PC-3 (cell line): Measurements from ENCODE around the gene KIF5A. TPM values are rescaled to one million over a fixed set of nuclear protein-coding genes. Genes with fewer than 3 reads are reported as not detected.

Experiments
- ATAC-seq: fragments of 200-7000 bp; cut with Tn5 transposase; 2 replicates; pipeline ENCODE4 v1.9.1; 2020; ENCODE audit warnings: mild to moderate bottlenecking, moderate library complexity
- BruUV-seq: library from RNA; stranded (reverse); fragments of 400-500 nt; replicated peaks from 2 replicates; lab custom pipeline; 2021; lab: Mats Ljungman, UMichigan
- CTCF ChIA-PET: fragments of 300-600 bp; sonication (Branson Sonifier 250); formaldehyde crosslinking; loops from one replicate; lab custom pipeline; 2022; ENCODE audit warnings: antibody characterized with exemption; lab: Charles Lee
- POLR2A ChIA-PET: fragments of 300-600 bp; sonication (Branson Sonifier 250); formaldehyde crosslinking; loops from one replicate; lab custom pipeline; 2022; ENCODE audit warnings: antibody characterized with exemption; ENCODE audit not compliant: unreplicated experiment; lab: Charles Lee
- DNase-seq: peaks from one replicate; pipeline ENCODE4 v3.0.0-alpha.2; 2015
- H2AFZ ChIP-seq: fragments of 300-600 bp; sonication (generic); 2 replicates; pipeline ENCODE4 v1.6.0; 2016; ENCODE audit warnings: antibody characterized with exemption, low read length
- H3F3A ChIP-seq: fragments of 300-600 bp; sonication (generic); one replicate; pipeline ENCODE4 v1.6.0; 2017; ENCODE audit warnings: antibody characterized with exemption, low read length, control low read depth, mild to moderate bottlenecking; ENCODE audit not compliant: unreplicated experiment
- H3K27ac ChIP-seq: fragments of 300-600 bp; sonication (generic); 2 replicates; pipeline ENCODE4 v1.5.1; 2016; ENCODE audit warnings: mild to moderate bottlenecking, low read length
- H3K27me3 ChIP-seq: fragments of 300-600 bp; sonication (generic); 2 replicates; pipeline ENCODE4 v1.6.1; 2016; ENCODE audit warnings: low read length, mixed read lengths
- H3K36me3 ChIP-seq: fragments of 300-600 bp; sonication (generic); 2 replicates; pipeline ENCODE4 v1.6.1; 2016; ENCODE audit warnings: low read depth, mixed run types, low read length, mixed read lengths
- H3K4me1 ChIP-seq: fragments of 300-600 bp; sonication (generic); 2 replicates; pipeline ENCODE4 v1.5.1; 2016; ENCODE audit warnings: low read length; ENCODE audit not compliant: insufficient read depth
- H3K4me2 ChIP-seq: fragments of 300-600 bp; sonication (generic); 2 replicates; pipeline ENCODE4 v1.6.0; 2016; ENCODE audit warnings: low read length
- H3K4me3 ChIP-seq: fragments of 300-600 bp; sonication (generic); 2 replicates; pipeline ENCODE4 v1.5.1; 2016; ENCODE audit warnings: mild to moderate bottlenecking, low read length, mixed read lengths
- H3K79me2 ChIP-seq: fragments of 300-600 bp; sonication (generic); 2 replicates; pipeline ENCODE4 v1.6.1; 2017; ENCODE audit warnings: low read length, mixed read lengths
- H3K9ac ChIP-seq: fragments of 300-600 bp; sonication (generic); 2 replicates; pipeline ENCODE4 v1.6.0; 2016; ENCODE audit warnings: mild to moderate bottlenecking, low read length
- H3K9me2 ChIP-seq: fragments of 300-600 bp; sonication (generic); replicated peaks from 2 replicates; pipeline ENCODE4 v1.6.1; 2016; ENCODE audit warnings: mixed run types, low read length, mixed read lengths
- H3K9me3 ChIP-seq: fragments of 300-600 bp; sonication (generic); 2 replicates; pipeline ENCODE4 v1.6.1; 2016; ENCODE audit warnings: low read length, mixed read lengths
- H4K20me1 ChIP-seq: fragments of 300-600 bp; sonication (generic); 2 replicates; pipeline ENCODE4 v1.6.1; 2016; ENCODE audit warnings: low read length, mixed read lengths
- EZH2 ChIP-seq: fragments of 300-600 bp; sonication (generic); IDR thresholded peaks from one replicate; pipeline ENCODE4 v1.6.1; 2017; ENCODE audit warnings: antibody characterized with exemption, mild to moderate bottlenecking, low read length; ENCODE audit not compliant: unreplicated experiment
- EZH2phosphoT487 ChIP-seq: fragments of 300-600 bp; sonication (generic); IDR thresholded peaks from 2 replicates; pipeline ENCODE4 v1.6.1; 2018; ENCODE audit warnings: mild to moderate bottlenecking, antibody characterized with exemption, low read length, borderline replicate concordance
- intact Hi-C: fragments of 100-400 bp; cut with micrococcal nuclease; formaldehyde crosslinking; loops from 2 replicates; pipeline ENCODE4 v1.9.0; 2023
- total RNA-seq: library from RNA; depleted of rRNA; stranded (reverse); fragments of >200 nt; gene quantifications from 2 replicates; pipeline ENCODE4 v1.2.3, GENCODE V29; 2014
- TF ChIP-seq, protein P1 (sequence below): fragments of 300-600 bp; sonication (generic); conservative IDR thresholded peaks from 2 replicates; pipeline ENCODE4 v1.5.1; 2017; ENCODE audit warnings: antibody characterized with exemption, low read depth, mild to moderate bottlenecking, low read length

The KIF5A gene
- total RNA-seq, 1 experiment from 2014 or later = not detected

DNA sequence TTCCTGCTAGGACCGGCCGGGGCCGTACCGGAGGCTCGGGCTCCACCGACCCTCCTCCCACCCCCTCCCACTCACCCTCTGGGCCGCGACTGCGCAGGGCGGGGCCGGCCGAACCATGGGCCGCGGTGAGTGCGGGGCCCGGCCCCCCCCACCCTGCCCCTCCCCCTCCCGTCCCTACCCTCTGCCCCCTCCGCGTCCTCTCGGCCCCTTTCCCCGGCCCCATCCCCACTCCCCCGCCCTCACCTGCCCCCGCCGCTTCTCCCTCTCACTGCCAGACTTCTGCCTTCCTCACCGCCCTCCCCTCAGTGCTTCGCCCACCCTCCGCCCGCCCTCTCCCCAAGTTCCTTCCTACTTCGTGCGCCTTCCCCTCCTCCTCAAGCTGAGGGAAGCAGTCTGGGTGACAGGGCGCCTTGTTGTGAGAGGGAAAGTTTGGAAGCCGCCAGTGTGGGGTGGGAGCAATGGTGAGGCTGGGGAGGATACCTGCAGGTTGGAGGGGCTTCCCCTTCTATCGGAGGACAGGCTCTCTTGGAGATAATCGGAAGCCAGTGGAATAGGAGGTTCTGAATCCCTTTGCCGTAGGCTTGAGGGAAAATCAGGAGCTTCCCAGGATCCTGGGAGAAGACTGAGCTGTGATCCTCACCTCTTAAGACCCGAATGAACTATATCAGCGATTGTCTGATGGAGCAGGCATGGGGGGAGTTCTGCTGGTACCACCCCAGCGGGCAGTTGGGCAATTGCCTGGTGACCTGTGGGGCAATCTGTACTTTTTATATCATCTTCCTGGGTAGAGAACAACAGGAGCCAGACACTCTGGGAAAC is 26.7 kb upstream of the KIF5A start:
- Histone ChIP-seq H3K9ac (peak overlapping the region; percentile 75), H3K9me2 (no peaks in the 10 kb centered on the region), H2AFZ (no peak overlapping the region), H3K27me3 (no peaks in the 10 kb centered on the region), H3K4me3 (peak overlapping the region; percentile 71), H3K36me3 (peaks cover 26% of the 10 kb centered on the region), H3F3A (no peaks in the 10 kb centered on the region), H3K4me1 (peaks cover 39% of the 10 kb centered on the region), H3K79me2 (peaks cover 47% of the 10 kb centered on the region), H4K20me1 (peaks cover 21% of the 10 kb centered on the region), H3K27ac (peak overlapping the region; percentile 77), H3K4me2 (peak overlapping the region; percentile 87), H3K9me3 (no peaks in the 10 kb centered on the region)
- intact Hi-C loops = no loop called here
- POLR2A ChIA-PET = no interaction called here
- ATAC-seq (peak; percentile 1), DNase-seq (peak; percentile 46)
- TF ChIP-seq EZH2 = no peak
- TF ChIP-seq EZH2phosphoT487 = no peak
- TF ChIP-seq, protein P1, sequence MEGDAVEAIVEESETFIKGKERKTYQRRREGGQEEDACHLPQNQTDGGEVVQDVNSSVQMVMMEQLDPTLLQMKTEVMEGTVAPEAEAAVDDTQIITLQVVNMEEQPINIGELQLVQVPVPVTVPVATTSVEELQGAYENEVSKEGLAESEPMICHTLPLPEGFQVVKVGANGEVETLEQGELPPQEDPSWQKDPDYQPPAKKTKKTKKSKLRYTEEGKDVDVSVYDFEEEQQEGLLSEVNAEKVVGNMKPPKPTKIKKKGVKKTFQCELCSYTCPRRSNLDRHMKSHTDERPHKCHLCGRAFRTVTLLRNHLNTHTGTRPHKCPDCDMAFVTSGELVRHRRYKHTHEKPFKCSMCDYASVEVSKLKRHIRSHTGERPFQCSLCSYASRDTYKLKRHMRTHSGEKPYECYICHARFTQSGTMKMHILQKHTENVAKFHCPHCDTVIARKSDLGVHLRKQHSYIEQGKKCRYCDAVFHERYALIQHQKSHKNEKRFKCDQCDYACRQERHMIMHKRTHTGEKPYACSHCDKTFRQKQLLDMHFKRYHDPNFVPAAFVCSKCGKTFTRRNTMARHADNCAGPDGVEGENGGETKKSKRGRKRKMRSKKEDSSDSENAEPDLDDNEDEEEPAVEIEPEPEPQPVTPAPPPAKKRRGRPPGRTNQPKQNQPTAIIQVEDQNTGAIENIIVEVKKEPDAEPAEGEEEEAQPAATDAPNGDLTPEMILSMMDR = no peak
- BruUV-seq = TSS peak; percentile 30
- CTCF ChIA-PET = interaction anchor here (0.6 kb wide), 1 partner anchor 214 kb away, joined by 12 read pairs; no protein-coding TSS in a partner anchor

DNA sequence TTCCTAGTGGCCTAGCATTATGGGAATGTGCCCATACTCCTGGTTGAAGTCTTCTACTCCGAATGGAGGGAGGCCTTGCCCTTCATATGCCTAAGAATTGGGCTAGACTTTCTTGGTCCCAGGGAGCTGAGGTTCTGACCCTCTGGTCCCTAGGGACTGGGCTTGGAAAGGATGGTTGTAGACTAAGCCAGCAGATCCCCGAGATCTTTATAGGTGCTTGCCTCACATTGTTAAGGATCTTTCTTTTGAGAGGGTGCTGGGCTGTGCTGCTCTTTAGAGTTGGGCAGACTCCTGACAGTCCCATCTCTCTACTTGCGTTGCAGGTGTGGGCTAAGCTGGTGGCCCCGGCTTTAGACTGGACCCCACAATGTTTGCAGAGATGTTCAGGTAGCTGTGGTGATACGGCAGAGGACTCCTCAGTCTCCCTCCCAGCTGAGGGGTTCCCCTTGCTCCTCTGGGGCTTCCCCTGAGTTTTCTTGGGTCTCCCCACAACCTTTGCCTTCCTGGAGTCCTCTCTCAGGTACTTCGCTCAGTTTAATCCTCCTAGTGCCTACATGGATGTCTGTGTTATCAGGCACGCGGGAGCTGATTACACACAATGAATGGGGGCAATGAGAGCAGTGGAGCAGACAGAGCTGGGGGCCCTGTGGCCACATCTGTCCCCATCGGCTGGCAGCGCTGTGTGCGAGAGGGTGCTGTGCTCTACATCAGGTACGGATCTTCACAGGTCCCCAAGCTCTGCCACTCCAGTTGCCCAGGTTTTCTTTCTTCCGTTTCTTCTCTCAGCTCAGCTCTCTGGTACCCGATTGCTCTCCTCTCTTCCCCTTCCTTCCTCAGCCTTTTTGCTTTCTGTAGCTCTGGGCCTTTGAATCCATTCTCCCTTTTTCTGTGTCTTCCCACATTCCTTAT is 25.9 kb upstream of the KIF5A start:
- peak overlapping the region; percentile 87 for H3K4me2 ChIP-seq
- peaks cover 26% of the 10 kb centered on the region for H3K36me3 ChIP-seq
- H4K20me1 ChIP-seq = peaks cover 12% of the 10 kb centered on the region
- CTCF ChIA-PET = interaction anchor here (0.6 to 1.0 kb wide), 2 partner anchors 203 to 213 kb away, joined by 3 to 12 read pairs; no protein-coding TSS in a partner anchor
- no peak overlapping the region for H2AFZ ChIP-seq
- intact Hi-C loops = no loop called here
- DNase-seq (no peak), ATAC-seq (no peak)
- H3K9me2 ChIP-seq = no peaks in the 10 kb centered on the region
- H3K27ac ChIP-seq = peak overlapping the region; percentile 4; the same call in 1 of the 2 replicates
- POLR2A ChIA-PET = no interaction called here
- peaks cover 37% of the 10 kb centered on the region for H3K4me1 ChIP-seq
- peak overlapping the region; percentile 71 for H3K4me3 ChIP-seq
- no peaks in the 10 kb centered on the region for H3K27me3 ChIP-seq
- H3K9ac ChIP-seq = peak overlapping the region; percentile 50
- no TSS peak for BruUV-seq
- H3K9me3 ChIP-seq = no peaks in the 10 kb centered on the region
- H3K79me2 ChIP-seq = peaks cover 38% of the 10 kb centered on the region
- no peaks in the 10 kb centered on the region for H3F3A ChIP-seq
- TF ChIP-seq EZH2 (no peak), EZH2phosphoT487 (no peak)
- TF ChIP-seq, protein P1 = no peak
